Mucosa of descending colon (tissue), 3 donors: ENCODE results near the gene PPP2R1B. TPM values are rescaled to one million over a fixed set of nuclear protein-coding genes. Genes with fewer than 3 reads are reported as not detected.

ENCODE experiments used
- ATAC-seq: fragments of 200-7000 bp; cut with Tn5 transposase; one replicate; pipeline ENCODE4 v1.9.1; 2020; ENCODE audit warnings: mild to moderate bottlenecking, moderate library complexity
- DNase-seq, 3 donors: peaks; one replicate each; pipeline ENCODE4 v3.0.0-alpha.2; 2020
- H3K36me3 ChIP-seq: fragments of 200-600 bp; one replicate; pipeline ENCODE4 v1.8.0; 2021; ENCODE audit warnings: low read depth, mild to moderate bottlenecking
- H3K4me1 ChIP-seq: fragments of 200-600 bp; one replicate; pipeline ENCODE4 v1.8.0; 2021; ENCODE audit warnings: low read depth, mild to moderate bottlenecking
- H3K4me3 ChIP-seq: fragments of 200-600 bp; one replicate; pipeline ENCODE4 v1.8.0; 2021; ENCODE audit warnings: mild to moderate bottlenecking
- H3K9me3 ChIP-seq: fragments of 200-600 bp; one replicate; pipeline ENCODE4 v1.8.0; 2021; ENCODE audit warnings: mild to moderate bottlenecking
- intact Hi-C, 2 donors: fragments of 100-400 bp; cut with DNase I in 1 of 2; cut with micrococcal nuclease in 1 of 2; formaldehyde crosslinking; loops; one replicate each; pipeline versions ENCODE4 v1.11.0 to v1.11.1; 2022; cut with DNase I, micrococcal nuclease
- total RNA-seq, 3 donors: library from RNA; stranded (reverse); fragmentation: NEBNext Ultra II Directional in 2 of 3; extraction: Animal tissue kit (Norgen Biotek cat#: 25700) in 2 of 3; gene quantifications; one replicate each; pipeline versions ENCODE4 v1.2.1 to v1.2.4, GENCODE V29; 2021 to 2023
- TF ChIP-seq, protein P1 (sequence below): fragments of 200-600 bp; IDR thresholded peaks from one replicate; pipeline ENCODE4 v1.8.0; 2022; ENCODE audit warnings: antibody characterized with exemption, mild to moderate bottlenecking
- donor health status: DM: no; HTN: no; CAD: no; lungs with moderate emphysema.
- donor health status: DM: no; HTN: no; CAD: no.
- donor health status: DM: no; HTN: yes; CAD: no.

The PPP2R1B gene
- total RNA-seq, 3 donors from 2014 or later: 28.5 to 48.5 (median 47.0) TPM

DNA sequence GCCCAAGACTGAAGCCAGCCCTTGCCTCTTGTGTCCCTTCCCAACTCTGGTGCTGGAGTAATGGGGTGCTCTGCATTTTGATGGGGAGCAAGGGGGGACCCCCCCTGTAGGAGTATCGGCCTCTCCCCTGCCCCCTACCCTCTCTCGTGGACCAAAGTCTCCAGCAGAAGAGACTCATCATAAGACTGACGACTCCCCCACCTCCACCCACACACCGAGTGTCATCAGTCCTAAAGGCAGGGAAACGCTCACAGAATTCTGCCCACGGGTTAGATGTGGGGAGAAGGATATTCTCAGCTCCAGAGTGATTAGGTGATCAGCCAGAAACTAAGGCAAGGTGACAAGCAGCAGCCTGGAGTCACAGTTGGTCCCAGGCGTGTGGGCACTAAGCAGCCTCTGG lies 38.8 kb downstream of the PPP2R1B start:
- H3K36me3 ChIP-seq: peaks cover 8% of the 10 kb centered on the region
- no peak for ATAC-seq
- TF ChIP-seq, protein P1, sequence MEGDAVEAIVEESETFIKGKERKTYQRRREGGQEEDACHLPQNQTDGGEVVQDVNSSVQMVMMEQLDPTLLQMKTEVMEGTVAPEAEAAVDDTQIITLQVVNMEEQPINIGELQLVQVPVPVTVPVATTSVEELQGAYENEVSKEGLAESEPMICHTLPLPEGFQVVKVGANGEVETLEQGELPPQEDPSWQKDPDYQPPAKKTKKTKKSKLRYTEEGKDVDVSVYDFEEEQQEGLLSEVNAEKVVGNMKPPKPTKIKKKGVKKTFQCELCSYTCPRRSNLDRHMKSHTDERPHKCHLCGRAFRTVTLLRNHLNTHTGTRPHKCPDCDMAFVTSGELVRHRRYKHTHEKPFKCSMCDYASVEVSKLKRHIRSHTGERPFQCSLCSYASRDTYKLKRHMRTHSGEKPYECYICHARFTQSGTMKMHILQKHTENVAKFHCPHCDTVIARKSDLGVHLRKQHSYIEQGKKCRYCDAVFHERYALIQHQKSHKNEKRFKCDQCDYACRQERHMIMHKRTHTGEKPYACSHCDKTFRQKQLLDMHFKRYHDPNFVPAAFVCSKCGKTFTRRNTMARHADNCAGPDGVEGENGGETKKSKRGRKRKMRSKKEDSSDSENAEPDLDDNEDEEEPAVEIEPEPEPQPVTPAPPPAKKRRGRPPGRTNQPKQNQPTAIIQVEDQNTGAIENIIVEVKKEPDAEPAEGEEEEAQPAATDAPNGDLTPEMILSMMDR: no peak

GRCh38 chr11:111726301-111726713 lies 39.9 kb downstream of the PPP2R1B start:
- Histone ChIP-seq H3K36me3 (peaks cover 8% of the 10 kb centered on the region), H3K4me1 (peaks cover 8% of the 10 kb centered on the region), H3K9me3 (no peaks in the 10 kb centered on the region), H3K4me3 (no peak overlapping the region)
- ATAC-seq: no peak
- TF ChIP-seq, protein P1: no peak
- intact Hi-C loops: no loop called here
- no peak for DNase-seq

More for the DNA sequence above, 38.8 kb downstream of the PPP2R1B start:
- no peak for DNase-seq
- intact Hi-C loops: no loop called here
- Histone ChIP-seq H3K9me3 (no peaks in the 10 kb centered on the region), H3K4me1 (peaks cover 16% of the 10 kb centered on the region), H3K4me3 (no peak overlapping the region)

- intact Hi-C loops: no loop called here
- Histone ChIP-seq H3K4me1 (peaks cover under 1% of the 10 kb centered on the region), H3K36me3 (peaks cover 8% of the 10 kb centered on the region), H3K9me3 (no peaks in the 10 kb centered on the region), H3K4me3 (no peak overlapping the region)
- TF ChIP-seq, protein P1: no peak
- DNase-seq (no peak), ATAC-seq (no peak)
These were observed 40.6 kb downstream of the PPP2R1B start for GRCh38 chr11:111725621-111726020.

DNA sequence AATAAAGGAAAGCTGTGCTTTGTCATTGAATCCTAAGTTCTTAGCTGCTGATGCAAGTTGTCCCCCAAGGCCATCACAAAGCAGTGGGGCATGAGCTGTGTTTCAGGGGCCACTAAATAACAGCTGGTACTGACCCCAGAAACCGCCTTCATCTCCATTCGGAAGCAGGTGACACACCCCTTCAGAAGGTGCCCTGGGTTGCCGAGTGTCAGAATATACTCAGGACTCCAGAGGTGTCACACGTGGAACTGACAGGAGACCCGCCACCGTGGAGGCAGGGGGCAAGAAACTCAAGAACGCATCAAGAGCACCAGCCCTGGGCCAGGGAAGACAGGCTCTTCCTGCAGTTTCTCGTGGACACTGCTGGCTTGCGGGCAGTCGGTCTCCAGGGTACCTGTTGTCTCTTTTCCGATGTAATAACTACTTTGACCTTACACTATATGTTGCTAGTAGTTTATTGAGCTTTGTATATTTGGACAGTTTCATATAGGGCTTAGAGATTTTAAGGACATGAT lies 41.5 kb downstream of the PPP2R1B start:
- Histone ChIP-seq H3K4me3 (no peak overlapping the region), H3K36me3 (peaks cover 8% of the 10 kb centered on the region), H3K9me3 (no peaks in the 10 kb centered on the region), H3K4me1 (no peaks in the 10 kb centered on the region)
- ATAC-seq: no peak
- intact Hi-C loops: no loop called here
- no peak for DNase-seq
- TF ChIP-seq, protein P1: no peak

DNA sequence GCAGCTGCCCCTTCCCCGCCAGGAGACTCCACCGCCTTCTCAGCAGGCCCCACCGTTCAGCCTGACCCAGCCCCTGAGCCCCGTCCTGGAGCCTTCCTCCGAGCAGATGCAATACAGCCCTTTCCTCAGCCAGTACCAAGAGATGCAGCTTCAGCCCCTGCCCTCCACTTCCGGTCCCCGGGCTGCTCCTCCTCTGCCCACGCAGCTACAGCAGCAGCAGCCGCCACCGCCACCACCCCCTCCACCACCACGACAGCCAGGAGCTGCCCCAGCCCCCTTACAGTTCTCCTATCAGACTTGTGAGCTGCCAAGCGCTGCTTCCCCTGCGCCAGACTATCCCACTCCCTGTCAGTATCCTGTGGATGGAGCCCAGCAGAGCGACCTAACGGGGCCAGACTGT lies 42.6 kb downstream of the PPP2R1B start:
- Histone ChIP-seq H3K4me3 (no peak overlapping the region), H3K9me3 (no peaks in the 10 kb centered on the region), H3K4me1 (peaks cover 4% of the 10 kb centered on the region), H3K36me3 (peaks cover 8% of the 10 kb centered on the region)
- intact Hi-C loops: no loop called here
- DNase-seq (no peak), ATAC-seq (no peak)
- TF ChIP-seq, protein P1: no peak

GRCh38 chr11:111722501-111722900 lies 43.7 kb downstream of the PPP2R1B start:
- peak; percentile 21 for ATAC-seq
- no peak for DNase-seq
- intact Hi-C loops: no loop called here
- Histone ChIP-seq H3K36me3 (peaks cover 8% of the 10 kb centered on the region), H3K4me3 (no peak overlapping the region), H3K9me3 (no peaks in the 10 kb centered on the region), H3K4me1 (peaks cover 13% of the 10 kb centered on the region)
- TF ChIP-seq, protein P1: no peak
